ENCODE data around the gene MCAM.

The MCAM gene

GRCh38 chr11:119309411-119309810, 7.5 kb downstream of the MCAM start:
- in situ Hi-C loops (cut with HindIII; ENCODE audit: low sequenced_read_pairs), result loop anchor here (10.0 kb wide), 1 partner anchor 65 kb away; no protein-coding TSS in a partner anchor

GRCh38 chr11:119307974-119308373, 9.0 kb downstream of the MCAM start:
- in situ Hi-C loops (cut with HindIII; ENCODE audit: low sequenced_read_pairs), result loop anchor here (10.0 kb wide), 1 partner anchor 67 kb away; no protein-coding TSS in a partner anchor

DNA sequence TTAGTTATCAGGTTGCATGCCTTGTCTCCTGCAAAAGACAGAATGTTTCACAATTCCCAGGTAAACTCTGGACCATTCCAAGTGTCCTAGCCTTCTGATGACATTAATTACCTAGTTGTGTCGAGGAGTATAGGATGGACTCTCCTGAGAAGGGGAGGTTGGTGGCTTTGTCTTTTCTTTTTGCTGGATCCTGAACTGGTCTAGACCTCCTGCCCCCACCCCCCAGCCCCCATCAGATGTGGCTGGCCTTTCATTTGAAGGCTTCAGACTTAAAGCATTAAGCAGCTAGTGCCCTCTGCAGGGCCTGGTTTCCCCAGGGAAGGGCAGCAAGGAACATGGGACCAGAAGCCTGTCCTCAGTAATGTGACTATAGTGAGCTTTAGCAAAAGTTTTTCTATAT, 9.7 kb downstream of the MCAM start:
- in situ Hi-C loops (cut with HindIII; ENCODE audit: low sequenced_read_pairs), result loop anchor here (10.0 kb wide), 1 partner anchor 68 kb away; no protein-coding TSS in a partner anchor

DNA sequence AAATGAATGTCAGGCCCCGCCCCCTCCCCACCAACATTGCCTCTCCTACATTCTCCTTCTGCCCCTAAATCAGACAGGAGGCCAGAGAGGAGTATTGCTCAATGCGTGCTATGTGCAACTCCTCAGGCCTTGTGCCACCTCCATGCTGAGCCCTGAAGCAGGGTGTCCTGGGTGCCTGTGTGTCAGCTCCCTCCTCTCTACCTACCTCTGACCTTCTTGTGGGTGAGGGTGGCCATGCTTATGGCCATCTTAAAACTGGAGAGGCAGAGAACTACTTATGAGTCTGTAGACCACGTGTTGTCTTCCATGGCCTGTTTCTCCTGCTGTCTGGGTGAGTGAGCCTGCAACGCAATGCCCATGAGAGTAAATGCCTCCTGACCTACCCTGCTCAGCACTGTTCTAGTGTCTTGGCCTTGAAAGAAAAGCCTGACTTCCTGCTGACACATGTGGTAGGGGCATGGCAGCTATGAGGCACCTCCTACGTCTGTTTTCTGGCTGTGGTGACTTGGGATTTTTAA, 10.5 kb downstream of the MCAM start:
- in situ Hi-C loops (cut with HindIII; ENCODE audit: low sequenced_read_pairs), result loop anchor here (10.0 kb wide), 1 partner anchor 68 kb away; no protein-coding TSS in a partner anchor

DNA sequence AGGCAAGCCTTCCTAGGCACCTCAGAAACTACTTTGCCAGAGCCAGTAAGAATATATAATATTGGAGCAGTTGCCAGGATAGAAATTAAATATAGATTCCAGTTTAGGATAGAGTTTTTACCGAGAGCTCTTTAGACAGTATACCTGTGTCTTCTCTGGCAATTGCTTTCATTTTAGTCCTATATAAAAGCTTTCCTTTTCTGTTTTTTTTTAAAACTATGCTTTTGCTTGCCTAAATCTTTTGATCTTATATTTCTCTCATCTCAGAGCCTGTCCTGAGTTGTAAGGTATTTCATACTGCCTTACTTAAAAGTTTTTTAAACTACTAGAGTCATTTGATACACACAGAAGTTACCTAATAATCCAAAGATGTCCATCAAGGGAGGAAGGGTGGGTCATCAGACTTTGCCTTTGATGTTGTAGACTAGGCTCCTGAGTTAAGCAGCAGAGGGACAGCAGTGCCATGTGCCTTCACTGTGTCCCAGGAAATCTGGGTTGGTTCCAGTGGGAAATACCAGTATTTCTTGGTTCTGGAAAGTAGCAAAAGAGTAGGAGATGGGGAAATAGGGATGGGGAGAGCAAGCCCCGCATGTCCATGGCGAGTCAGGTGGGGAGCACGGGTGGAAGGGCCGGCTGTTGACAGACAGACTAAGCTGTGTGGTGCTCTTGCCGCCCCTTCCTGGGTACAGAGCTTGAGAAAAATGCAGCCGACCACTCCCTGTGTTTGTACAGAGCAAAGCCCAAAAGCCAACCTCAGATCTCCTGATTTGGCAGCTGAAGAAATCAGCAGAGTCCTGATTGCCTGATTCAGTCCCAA, 11.2 kb downstream of the MCAM start:
- in situ Hi-C loops (cut with HindIII; ENCODE audit: low sequenced_read_pairs), result loop anchor here (10.0 kb wide), 1 partner anchor 69 kb away; no protein-coding TSS in a partner anchor

GRCh38 chr11:119303227-119303718, 13.7 kb downstream of the MCAM start:
- in situ Hi-C loops (cut with HindIII; ENCODE audit: low sequenced_read_pairs), result loop anchor here (10.0 kb wide), 1 partner anchor 72 kb away; no protein-coding TSS in a partner anchor

- in situ Hi-C loops (cut with HindIII; ENCODE audit: low sequenced_read_pairs), result loop anchor here (10.0 kb wide), 1 partner anchor 74 kb away; no protein-coding TSS in a partner anchor
These were observed 16.5 kb downstream of the MCAM start for GRCh38 chr11:119300198-119300964.

GRCh38 chr11:119299416-119299815, 17.5 kb downstream of the MCAM start:
- in situ Hi-C loops (cut with HindIII; ENCODE audit: low sequenced_read_pairs), result no loop called here

DNA sequence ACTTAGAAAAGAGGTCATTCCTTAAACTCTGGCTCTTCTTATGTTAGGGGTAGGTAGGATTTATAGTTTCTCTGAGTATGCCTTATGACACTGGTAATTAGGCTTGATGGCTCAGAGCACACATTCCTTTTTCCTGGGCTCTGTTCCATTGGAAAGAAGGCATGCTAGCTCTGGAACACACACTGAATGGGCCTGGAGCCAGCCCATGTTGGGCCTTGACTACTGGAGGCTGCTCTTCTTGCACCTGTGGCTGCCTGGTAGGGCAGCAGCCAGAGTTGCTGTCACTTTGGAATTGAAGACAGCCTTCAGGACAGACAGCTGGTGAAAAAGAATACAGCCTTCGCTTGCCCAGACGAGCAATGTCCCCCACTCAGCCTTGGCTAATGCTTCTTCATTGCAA, 18.2 kb downstream of the MCAM start:
- in situ Hi-C loops (cut with HindIII; ENCODE audit: low sequenced_read_pairs), result no loop called here

- in situ Hi-C loops (cut with HindIII; ENCODE audit: low sequenced_read_pairs), result no loop called here
These were observed 19.0 kb downstream of the MCAM start for GRCh38 chr11:119297938-119298337.

GRCh38 chr11:119295178-119295577, 21.8 kb downstream of the MCAM start:
- in situ Hi-C loops (cut with HindIII; ENCODE audit: low sequenced_read_pairs), result no loop called here

GRCh38 chr11:119293461-119293860, 23.5 kb downstream of the MCAM start:
- in situ Hi-C loops (cut with HindIII; ENCODE audit: low sequenced_read_pairs), result no loop called here

DNA sequence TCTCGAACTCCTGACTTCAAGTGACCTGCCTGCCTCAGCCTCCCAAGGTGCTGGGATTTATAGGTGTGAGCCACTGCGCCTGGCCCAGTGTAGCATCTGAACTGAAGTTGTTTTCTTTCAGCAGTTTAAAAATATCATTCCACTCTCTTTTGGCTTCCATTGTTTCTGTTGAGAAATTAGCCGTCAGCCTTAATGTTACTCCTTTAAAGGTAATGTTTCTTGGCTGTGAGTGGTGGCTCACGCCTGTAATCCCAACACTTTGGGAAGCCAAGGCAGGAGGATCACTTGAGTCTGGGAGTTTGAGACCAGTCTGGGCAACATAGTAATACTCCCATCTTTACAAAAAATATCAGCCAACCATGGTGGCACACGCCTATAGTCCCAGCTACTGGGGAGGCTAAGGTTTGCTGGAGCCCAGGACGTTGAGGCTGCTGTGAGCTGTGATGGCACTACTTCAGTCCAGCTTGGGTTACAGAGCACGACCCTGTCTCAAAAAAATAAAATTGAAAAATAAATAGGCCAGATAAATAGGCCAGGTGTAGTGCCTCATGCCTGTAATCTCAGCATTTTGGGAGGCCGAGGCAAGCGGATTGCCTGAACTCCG, 25.9 kb downstream of the MCAM start:
- in situ Hi-C loops (cut with HindIII; ENCODE audit: low sequenced_read_pairs), result no loop called here

DNA sequence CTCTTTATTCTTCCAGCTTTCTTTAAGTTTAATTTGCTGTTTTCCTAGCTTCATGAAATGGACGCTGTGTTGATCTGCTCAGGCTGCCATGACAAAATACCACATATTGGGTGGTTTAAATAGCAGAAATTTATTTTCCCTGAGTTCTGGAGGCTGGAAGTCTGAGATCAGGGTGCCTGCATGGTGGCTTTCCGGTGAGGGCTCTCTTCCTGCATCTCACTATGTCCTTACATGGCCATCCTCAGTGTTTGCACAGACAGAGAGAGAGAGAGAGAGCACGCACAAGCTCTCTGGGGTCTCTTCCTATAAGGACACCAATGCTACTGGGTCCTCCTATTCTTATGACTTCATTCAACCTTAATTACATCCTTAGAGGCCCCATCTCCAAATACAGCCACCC, 28.7 kb downstream of the MCAM start:
- in situ Hi-C loops (cut with HindIII; ENCODE audit: low sequenced_read_pairs), result no loop called here

DNA sequence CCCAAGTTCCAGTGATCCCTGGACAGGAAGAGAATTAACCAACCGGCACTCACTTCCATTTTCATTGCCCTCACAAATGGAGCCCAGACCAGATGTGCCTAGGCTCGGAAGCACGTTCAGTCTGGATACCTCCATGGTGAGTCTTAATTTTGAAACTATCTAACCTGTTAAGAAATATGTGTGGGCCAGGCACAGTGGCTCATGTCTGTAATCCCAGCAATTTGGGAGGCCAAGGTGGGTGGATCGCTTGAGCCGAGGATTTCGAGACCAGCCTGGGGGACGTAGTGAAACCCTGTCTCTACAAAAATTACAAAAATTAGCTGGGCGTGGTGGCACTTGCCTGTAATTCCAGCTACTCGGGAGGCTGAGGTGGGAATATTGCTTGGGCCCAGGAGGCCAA, 31.5 kb downstream of the MCAM start:
- in situ Hi-C loops (cut with HindIII; ENCODE audit: low sequenced_read_pairs), result no loop called here

GRCh38 chr11:119284344-119285157, 32.4 kb downstream of the MCAM start:
- in situ Hi-C loops (cut with HindIII; ENCODE audit: low sequenced_read_pairs), result no loop called here

DNA sequence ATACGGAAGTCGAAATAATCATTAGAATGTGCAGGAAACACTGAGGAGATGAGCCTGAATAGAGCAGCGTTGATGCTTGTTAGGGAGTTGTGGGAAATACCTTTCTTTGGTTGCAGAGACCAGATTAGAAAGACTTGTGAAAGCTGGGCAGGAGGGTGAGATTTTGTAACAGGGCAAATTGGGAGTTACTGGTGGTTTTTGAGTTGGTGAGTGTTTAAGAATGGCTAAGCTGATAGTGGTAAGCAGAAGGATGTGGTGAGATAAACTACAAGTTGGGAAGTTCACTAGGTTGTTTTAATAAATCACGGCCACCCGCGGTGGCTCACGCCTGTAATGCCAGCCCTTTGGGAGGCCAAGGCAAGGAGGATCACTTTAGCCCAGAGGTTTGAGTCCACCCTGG, 34.4 kb downstream of the MCAM start:
- in situ Hi-C loops (cut with HindIII; ENCODE audit: low sequenced_read_pairs), result no loop called here

GRCh38 chr11:119277660-119278059, 39.3 kb downstream of the MCAM start:
- in situ Hi-C loops (cut with HindIII; ENCODE audit: low sequenced_read_pairs), result no loop called here

GRCh38 chr11:119273721-119274120, 43.2 kb downstream of the MCAM start:
- in situ Hi-C loops (cut with HindIII; ENCODE audit: low sequenced_read_pairs), result loop anchor here (25.0 kb wide), 1 partner anchor 161 kb away; the partner anchor contains the start of genes C2CD2L, DPAGT1 and HINFP

DNA sequence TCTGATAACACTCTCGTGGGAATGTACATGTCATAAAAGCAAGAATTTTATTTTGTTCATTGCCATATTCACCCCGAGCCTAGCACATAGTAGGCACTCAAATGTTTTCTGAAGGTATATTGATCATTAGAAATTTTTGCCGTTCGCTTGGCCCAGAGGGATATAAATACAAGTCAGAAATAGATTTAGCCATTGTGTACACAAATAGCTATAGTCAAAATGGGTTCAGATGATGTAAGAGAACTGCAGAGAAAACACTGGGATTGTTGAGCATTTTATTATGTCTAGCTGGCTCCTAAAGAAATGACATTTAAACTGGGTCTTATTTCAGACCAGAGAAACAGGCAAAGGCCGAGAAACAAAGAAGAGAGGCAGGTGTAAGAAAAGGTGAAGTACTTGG, 49.3 kb downstream of the MCAM start:
- in situ Hi-C loops (cut with HindIII; ENCODE audit: low sequenced_read_pairs), result loop anchor here (25.0 kb wide), 1 partner anchor 155 kb away; the partner anchor contains the start of genes C2CD2L, DPAGT1 and HINFP
